ENCODE measurements around the gene SYNGR3. TPM values are rescaled to one million over a fixed set of nuclear protein-coding genes. Genes with fewer than 3 reads are reported as not detected.

SYNGR3 gene
- total and polyA plus RNA-seq, 2 donors (not counting 1 experiment from before 2014, with no cell fraction given), result 1.8 TPM

DNA sequence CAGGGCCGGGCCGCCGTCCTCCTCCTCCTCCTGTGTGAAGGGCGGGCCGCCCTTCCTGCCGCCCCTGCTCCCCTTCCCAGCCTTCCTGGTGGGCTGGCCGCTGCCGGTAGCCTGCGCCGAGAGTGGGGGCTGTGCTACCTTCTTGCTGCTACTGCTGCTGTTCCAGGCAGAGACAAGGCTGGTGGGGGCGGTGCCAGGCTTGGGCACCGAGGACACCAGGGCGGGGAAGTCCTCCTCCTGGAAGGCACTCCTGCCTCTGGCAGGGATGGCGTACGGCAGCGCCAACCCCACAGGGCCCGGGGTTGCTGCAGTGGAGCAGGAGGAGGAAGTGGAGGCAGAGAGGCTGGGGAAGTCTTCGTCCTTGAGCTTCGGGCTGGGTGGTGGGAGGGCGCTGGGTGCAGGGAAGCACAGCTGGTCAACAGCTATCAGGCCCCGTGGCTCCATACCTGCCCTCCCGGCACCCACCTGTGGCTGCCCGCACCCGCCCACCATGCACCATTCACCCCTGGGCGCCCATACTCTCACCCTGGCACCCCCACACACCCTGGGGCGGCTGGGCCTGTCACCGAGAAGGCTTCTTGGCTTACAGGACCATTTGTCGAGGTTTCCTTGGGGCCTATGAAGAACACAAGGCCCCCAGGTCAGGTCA is 10.2 kb downstream of the SYNGR3 start:
- Histone ChIP-seq H3K9ac (ENCODE audit: insufficient read depth, low read length) (no peak overlapping the region), H3K27me3 (ENCODE audit: control insufficient read depth, insufficient read depth, low read length) (no peaks in the 10 kb centered on the region), H3K27ac (ENCODE audit: insufficient read depth, low read length) (no peak overlapping the region), H3K4me3 (replicated peaks in 1 of 4; ENCODE audit: control extremely low read depth in 1 of 4, insufficient read depth in 1 of 4, low read depth in 3 of 4, low read length in 4 of 4) (no peak overlapping the region), H4K20me1 (ENCODE audit: control insufficient read depth, extremely low read depth, insufficient read depth, low read length) (no peaks in the 10 kb centered on the region), H3K4me2 (ENCODE audit: extremely low read depth, insufficient read depth, low read length) (no peak overlapping the region), H3K36me3 (ENCODE audit: control insufficient read depth, insufficient read depth, low read length) (peaks cover 46% of the 10 kb centered on the region), H2AFZ (ENCODE audit: low read length) (no peak overlapping the region), H3K9me3 (ENCODE audit: control insufficient read depth, insufficient read depth, low read depth, low read length) (no peaks in the 10 kb centered on the region), H3K4me1 (ENCODE audit: control insufficient read depth, extremely low read depth, insufficient read depth, low read length) (peaks cover 14% of the 10 kb centered on the region), H3K79me2 (ENCODE audit: control insufficient read depth, insufficient read depth, low read length) (peaks cover 24% of the 10 kb centered on the region)
- TF ChIP-seq, protein P1, sequence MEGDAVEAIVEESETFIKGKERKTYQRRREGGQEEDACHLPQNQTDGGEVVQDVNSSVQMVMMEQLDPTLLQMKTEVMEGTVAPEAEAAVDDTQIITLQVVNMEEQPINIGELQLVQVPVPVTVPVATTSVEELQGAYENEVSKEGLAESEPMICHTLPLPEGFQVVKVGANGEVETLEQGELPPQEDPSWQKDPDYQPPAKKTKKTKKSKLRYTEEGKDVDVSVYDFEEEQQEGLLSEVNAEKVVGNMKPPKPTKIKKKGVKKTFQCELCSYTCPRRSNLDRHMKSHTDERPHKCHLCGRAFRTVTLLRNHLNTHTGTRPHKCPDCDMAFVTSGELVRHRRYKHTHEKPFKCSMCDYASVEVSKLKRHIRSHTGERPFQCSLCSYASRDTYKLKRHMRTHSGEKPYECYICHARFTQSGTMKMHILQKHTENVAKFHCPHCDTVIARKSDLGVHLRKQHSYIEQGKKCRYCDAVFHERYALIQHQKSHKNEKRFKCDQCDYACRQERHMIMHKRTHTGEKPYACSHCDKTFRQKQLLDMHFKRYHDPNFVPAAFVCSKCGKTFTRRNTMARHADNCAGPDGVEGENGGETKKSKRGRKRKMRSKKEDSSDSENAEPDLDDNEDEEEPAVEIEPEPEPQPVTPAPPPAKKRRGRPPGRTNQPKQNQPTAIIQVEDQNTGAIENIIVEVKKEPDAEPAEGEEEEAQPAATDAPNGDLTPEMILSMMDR (conservative IDR thresholded peaks at IDR 0.05 in 1 of 2, IDR thresholded peaks at IDR 0.05 in 1 of 2; ENCODE audit: low read depth in 1 of 2, low read length in 2 of 2), result no peak
- TF ChIP-seq EZH2 (IDR thresholded peaks at IDR 0.05; ENCODE audit: low read length, missing control alignments), result no peak
- DNase-seq (ENCODE audit: low read depth in 2 of 2), result no peak

DNA sequence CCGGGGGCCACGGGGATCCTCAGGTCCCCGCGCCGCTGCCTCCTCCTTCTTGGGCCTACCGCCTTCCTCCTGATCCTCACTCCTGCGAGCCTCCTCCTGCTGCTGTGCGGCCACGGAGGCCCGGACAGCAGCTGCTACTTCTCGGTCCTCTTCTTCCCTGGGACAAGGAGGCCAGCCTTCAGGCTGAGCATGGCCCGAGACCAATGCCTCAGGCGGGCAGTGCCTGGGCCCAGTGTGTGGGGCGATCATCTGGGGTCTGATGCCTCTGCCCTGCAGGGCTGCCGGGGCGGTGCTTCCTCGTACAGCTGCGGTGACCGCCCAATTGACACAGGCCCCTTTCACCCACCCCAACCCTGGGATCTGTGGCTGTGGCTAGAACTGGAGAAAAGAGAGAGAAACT is 11.3 kb downstream of the SYNGR3 start:
- H3K36me3 ChIP-seq (ENCODE audit: control insufficient read depth, insufficient read depth, low read length), result peaks cover 46% of the 10 kb centered on the region
- peaks cover 34% of the 10 kb centered on the region for H3K79me2 ChIP-seq (ENCODE audit: control insufficient read depth, insufficient read depth, low read length)
- no peak for TF ChIP-seq EZH2 (IDR thresholded peaks at IDR 0.05; ENCODE audit: low read length, missing control alignments)
- TF ChIP-seq, protein P1 (conservative IDR thresholded peaks at IDR 0.05 in 1 of 2, IDR thresholded peaks at IDR 0.05 in 1 of 2; ENCODE audit: low read depth in 1 of 2, low read length in 2 of 2), result no peak

DNA sequence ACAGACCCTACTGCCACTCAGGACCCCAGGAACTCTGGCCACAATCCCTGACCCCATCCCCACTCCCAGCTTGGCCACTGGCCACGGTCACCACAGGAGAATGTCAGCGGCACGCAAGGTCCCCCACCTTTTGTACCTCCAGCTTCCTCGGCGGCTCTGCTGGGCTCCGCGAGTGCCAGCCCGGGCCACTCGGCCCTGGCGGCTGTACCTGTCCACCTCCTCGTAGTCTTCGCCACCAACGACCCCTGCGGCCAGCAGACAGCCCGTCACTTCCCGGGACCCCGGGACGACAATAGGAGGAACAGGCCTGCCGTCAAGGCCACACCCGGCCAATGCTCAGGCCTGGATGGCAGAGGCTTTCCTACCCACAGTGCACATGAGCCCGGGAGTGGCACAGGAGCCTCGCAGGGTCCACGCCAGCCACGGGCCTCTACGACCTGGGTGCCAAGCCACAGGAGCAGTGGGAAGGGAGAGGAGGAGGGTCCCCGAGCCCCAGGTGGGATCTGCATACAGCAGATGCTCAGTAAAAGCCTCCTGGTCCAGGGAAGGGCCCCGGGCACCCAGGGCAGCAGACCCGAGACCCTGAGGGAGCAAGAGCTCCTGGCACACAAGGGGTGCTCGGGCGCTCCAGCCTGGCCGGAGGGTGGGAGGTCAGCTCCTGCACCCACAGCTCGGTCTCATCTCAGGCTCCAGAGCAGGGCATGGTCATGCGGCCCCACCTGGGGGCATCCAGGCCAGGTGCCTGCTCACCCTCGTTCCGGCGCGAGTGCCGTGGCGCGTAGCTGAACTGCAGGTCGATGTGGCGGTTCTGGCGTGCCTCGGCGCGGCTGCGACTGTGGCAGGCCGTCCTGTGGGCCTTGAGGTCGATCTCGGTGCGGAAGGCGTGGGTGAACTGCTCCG is 11.9 kb downstream of the SYNGR3 start:
- no peaks in the 10 kb centered on the region for H4K20me1 ChIP-seq (ENCODE audit: control insufficient read depth, extremely low read depth, insufficient read depth, low read length)
- no peak overlapping the region for H2AFZ ChIP-seq (ENCODE audit: low read length)
- H3K27ac ChIP-seq (ENCODE audit: insufficient read depth, low read length), result no peak overlapping the region
- TF ChIP-seq, protein P1 (conservative IDR thresholded peaks at IDR 0.05 in 1 of 2, IDR thresholded peaks at IDR 0.05 in 1 of 2; ENCODE audit: low read depth in 1 of 2, low read length in 2 of 2), result no peak
- no peak for TF ChIP-seq EZH2 (IDR thresholded peaks at IDR 0.05; ENCODE audit: low read length, missing control alignments)
- H3K4me2 ChIP-seq (ENCODE audit: extremely low read depth, insufficient read depth, low read length), result no peak overlapping the region
- H3K4me1 ChIP-seq (ENCODE audit: control insufficient read depth, extremely low read depth, insufficient read depth, low read length), result peaks cover 15% of the 10 kb centered on the region
- no peak overlapping the region for H3K9ac ChIP-seq (ENCODE audit: insufficient read depth, low read length)
- H3K4me3 ChIP-seq (replicated peaks in 1 of 4; ENCODE audit: control extremely low read depth in 1 of 4, insufficient read depth in 1 of 4, low read depth in 3 of 4, low read length in 4 of 4), result no peak overlapping the region
- peaks cover 47% of the 10 kb centered on the region for H3K36me3 ChIP-seq (ENCODE audit: control insufficient read depth, insufficient read depth, low read length)
- H3K9me3 ChIP-seq (ENCODE audit: control insufficient read depth, insufficient read depth, low read depth, low read length), result no peaks in the 10 kb centered on the region
- peaks cover 41% of the 10 kb centered on the region for H3K79me2 ChIP-seq (ENCODE audit: control insufficient read depth, insufficient read depth, low read length)
- no peaks in the 10 kb centered on the region for H3K27me3 ChIP-seq (ENCODE audit: control insufficient read depth, insufficient read depth, low read length)
- DNase-seq (ENCODE audit: low read depth in 2 of 2), result no peak

More for the DNA sequence above, 11.3 kb downstream of the SYNGR3 start:
- DNase-seq (ENCODE audit: low read depth in 2 of 2), result no peak
- Histone ChIP-seq H3K4me2 (ENCODE audit: extremely low read depth, insufficient read depth, low read length) (no peak overlapping the region), H3K9me3 (ENCODE audit: control insufficient read depth, insufficient read depth, low read depth, low read length) (no peaks in the 10 kb centered on the region), H3K27ac (ENCODE audit: insufficient read depth, low read length) (no peak overlapping the region), H3K9ac (ENCODE audit: insufficient read depth, low read length) (no peak overlapping the region), H3K27me3 (ENCODE audit: control insufficient read depth, insufficient read depth, low read length) (no peaks in the 10 kb centered on the region), H2AFZ (ENCODE audit: low read length) (no peak overlapping the region), H3K4me1 (ENCODE audit: control insufficient read depth, extremely low read depth, insufficient read depth, low read length) (peaks cover 14% of the 10 kb centered on the region), H3K4me3 (replicated peaks in 1 of 4; ENCODE audit: control extremely low read depth in 1 of 4, insufficient read depth in 1 of 4, low read depth in 3 of 4, low read length in 4 of 4) (no peak overlapping the region), H4K20me1 (ENCODE audit: control insufficient read depth, extremely low read depth, insufficient read depth, low read length) (no peaks in the 10 kb centered on the region)

Data from fibroblast of lung (primary cell).